GM18508 (cell line): Measurements from ENCODE around the gene LRRC18.

ENCODE experiments used
- ATAC-seq: cut with Tn5 transposase; IDR thresholded peaks from one replicate; pipeline ENCODE4 v1.9.1; 2021; ENCODE audit warnings: moderate number of reproducible peaks; ENCODE audit not compliant: insufficient read depth, unreplicated experiment

Gene LRRC18

DNA sequence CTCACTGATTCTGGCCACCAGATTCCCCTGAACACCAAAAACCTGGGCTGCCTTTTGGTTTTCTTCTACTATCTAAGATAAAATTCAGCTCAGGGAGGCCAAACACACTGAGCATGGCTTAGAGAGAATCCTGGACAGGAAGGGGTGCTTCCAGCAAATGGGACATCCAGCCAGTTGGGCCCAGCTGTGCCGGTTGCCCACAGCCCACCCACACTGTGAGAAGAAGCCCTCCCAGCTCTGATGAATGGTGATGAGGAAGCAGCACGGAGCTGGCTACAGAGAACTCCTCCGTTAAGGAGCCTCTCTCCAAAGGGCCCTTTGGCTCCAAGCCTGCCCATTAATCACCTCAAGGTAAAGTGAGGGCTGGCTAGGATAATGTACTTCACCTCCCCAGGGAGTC is 15.9 kb downstream of the LRRC18 start:
- no peak for ATAC-seq

DNA sequence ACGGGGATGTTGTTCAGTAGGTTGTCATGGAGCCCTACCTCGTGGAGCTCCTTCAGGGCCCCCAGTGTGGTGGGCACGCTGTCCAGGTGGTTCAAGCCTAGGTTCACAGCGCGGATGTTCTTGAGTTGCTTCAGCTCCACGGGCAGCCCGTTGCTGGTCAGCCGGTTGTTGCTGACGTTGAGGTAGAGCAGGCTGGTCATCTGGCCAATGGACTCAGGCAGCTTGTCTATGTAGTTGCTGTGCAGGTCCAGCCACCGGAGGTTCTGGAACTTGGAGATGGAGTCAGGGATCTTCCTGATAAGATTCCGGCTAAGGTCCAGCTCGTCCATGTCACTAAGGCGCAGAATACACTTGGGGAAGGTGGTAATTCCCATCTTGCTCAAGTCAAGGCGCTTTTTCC is 26.0 kb downstream of the LRRC18 start:
- ATAC-seq: no peak

DNA sequence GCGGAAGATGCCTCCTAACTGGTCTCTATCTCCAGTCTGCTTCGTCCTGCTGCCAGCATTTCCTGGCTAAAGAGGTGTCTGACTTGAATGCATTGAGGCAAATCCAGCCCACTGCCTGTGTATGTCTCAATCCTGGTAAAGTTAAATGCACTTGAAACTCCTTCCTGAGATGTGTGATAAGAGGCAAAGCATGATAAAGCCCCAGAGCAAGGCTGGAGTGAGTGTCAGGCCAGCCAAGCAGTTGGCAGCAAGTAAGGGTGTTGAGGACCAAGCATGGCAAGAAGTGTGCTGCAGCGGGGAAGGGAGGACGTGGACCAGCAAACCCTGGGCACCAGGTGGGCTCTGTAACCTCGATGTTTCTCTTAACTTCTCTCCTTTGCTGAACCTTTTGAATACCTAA is 29.1 kb downstream of the LRRC18 start:
- ATAC-seq: no peak

DNA sequence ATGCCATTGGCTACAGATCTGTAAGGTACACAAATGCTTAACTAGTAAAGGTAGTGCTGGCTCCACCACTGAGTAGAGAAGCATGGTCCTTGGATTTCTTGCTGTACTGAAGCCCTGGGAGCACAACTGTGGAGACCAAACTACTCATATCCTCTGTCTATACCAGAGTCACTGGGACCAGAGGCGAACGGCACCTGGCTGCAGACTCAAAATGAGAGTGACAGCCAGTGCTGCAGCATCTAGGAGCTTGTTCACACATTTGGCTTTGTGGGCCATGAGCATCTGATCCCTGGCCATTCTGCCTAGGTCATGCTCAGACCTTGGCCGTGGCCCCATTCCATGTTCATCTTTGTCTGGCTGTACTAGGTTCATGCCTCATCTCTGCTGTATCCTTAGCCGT is 31.9 kb downstream of the LRRC18 start:
- no peak for ATAC-seq

DNA sequence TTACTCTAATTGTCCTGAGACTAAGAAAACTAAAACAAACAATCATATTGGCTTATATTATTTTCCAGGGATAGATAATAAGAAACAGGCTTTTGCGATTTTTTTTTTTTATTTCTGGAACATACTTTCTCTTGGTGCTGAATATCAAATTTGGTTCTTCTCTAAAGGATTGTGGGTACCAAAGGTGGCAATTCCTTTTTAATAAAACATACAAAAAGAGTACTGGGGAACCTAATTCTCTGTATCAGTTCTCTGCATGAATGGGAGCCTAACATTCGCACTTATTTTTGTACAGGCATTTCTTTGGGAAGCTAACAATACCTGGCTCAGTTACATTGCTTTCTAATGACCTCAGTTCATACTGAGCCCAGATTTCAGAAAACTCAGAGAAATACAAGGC is 32.8 kb downstream of the LRRC18 start:
- ATAC-seq: no peak

DNA sequence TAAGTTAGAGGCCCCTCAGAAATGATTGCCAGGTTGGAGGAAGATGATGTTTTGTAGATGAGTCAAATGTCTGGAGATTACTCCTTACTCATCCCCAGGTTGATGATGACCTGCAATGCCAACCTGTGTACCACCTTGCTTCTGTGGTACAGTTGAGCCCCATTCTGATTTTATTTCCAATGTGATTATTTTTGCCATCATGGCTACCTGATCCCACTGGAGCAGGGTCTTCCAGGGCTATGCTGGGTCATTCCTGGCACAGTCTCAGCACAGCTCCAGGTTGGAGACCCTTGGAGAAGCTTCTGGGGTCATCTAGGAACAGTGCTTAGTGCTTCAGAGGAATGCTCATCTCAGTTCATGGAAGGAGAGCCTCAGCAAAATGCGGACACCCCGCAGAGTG is 34.3 kb downstream of the LRRC18 start:
- ATAC-seq: no peak

DNA sequence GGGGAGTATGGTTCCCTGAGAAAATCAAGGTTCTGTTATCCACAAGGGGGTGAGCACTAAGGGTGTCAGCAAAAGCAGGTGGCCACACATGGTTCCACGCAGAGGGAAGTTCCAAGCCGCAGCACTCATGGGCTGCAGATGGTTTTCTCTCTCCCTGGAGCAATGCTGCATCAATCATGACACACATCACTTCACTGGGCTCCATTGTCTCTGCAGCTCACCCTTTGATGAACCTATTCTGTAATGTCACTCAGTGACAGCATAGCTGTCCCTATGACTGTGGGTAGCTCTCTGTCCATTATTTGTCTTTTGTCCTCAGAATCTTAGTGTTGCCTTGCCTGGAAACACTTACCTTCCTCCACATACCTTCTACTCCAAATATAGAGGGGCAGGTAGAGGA is 34.8 kb downstream of the LRRC18 start:
- no peak for ATAC-seq

DNA sequence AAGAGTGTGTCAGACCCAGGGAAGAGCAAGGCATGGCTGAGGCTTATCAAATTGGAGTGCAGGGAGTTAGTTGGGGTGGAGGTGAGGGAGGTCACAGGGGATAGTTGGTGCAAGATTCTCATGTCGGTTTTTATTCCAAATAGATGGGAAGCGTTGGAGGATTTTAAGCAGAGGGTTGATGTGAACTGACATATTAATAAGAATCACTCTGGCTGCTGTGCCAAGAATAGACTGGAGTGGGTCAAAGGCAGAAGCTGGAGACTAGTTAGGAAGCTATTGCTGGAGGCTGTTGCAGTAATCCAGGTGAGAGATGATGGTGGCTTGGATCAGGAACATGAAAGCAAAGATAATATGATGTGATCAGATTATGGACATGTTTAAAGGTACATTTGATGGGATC is 36.5 kb downstream of the LRRC18 start:
- ATAC-seq: no peak

DNA sequence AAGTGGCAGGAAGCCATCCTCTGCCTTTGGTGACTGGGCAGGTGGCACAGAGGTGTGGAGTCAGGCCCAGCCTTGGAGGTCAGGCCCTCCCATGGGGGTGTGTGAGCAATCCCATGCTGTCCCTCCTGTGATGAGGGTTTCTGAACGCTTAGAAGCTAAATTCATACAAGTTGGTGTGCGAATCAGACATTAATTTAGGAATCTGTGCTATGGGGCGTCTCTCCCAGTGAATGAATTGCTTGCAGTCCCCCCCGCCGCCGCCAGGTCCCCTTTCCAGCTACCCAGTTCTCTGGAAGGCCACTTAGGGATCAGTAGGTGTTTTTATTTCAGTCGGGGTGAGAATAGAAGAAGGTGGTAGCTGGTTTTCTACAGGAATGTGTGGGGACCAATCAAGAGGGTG is 37.5 kb downstream of the LRRC18 start:
- ATAC-seq: no peak

DNA sequence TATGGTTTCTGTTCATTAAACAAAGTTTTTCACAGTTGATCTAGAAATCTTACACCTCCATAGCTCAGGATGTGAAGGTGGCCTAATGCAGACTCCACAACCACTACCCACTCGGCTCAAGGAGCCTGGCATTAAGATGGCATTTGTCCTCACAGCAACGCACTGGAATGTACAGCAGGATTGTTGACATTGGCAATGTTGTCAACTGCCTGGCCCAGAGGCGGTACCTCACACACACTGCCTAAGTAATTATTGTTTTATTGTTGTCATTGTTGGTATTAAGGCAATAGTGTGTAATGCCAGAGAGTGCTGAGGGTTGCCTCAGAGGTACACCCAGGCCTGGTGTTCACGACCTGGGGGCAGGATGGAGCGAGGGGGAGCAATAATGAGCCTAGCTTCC is 38.3 kb downstream of the LRRC18 start:
- no peak for ATAC-seq

DNA sequence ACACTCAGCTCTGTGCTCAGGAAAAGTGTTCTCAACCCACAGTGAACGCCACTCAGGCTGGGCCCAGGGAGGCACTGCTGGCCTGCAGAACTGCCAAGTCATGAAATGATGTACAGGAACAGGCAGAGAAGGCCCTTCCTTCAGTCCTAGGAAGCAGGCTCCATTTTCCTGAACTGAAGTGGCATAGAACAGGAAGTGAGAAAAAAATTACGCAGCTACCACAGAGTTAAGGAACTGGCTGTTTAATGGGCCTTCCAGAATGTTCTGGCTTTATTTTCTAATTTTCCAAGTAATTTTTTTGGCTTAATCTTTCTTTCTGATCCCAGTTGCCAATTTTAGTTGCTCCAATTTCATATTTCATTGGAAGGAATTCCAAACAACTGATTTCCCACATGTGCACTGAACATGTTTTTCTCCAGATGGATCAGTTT is 39.3 kb downstream of the LRRC18 start:
- no peak for ATAC-seq

DNA sequence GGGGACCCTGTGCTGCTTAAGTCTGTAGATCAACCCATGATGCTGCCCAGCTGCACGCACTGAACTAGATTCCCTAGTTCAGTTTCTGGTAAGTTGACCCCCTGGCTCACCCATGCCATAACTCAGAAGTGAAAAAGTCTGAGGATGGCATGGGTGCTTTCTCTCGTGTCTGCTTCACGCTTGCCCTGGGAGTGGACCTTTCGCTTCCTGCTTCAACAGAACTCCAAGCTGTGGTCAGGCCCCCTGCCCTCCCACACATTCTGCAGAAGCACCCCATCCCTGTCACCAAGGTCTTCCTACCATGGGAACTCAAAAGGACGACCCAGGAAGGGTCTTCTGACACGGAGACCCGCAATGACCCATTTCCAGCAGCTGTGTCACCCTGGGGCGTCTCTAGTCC is 39.9 kb downstream of the LRRC18 start:
- ATAC-seq: no peak

DNA sequence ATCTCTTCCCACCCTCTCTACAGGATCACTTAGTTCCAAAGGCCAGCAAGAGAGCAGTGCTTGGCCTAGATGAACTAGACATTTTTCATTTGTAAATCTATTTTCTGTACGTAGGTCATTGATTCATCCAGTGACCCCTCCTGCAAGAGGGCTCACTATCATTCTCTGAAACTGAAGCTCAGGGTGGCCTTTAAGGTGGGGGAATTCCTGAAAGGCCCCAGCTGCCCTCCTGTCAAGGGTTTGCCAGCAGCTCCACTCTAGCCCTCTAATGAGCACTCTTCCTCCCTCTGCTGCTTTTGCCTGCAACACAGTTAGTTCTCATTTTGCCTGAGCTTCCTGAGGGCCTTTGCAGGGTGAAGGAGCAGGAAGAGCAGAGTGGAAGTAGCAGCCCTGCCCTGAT is 41.2 kb downstream of the LRRC18 start:
- ATAC-seq: no peak

DNA sequence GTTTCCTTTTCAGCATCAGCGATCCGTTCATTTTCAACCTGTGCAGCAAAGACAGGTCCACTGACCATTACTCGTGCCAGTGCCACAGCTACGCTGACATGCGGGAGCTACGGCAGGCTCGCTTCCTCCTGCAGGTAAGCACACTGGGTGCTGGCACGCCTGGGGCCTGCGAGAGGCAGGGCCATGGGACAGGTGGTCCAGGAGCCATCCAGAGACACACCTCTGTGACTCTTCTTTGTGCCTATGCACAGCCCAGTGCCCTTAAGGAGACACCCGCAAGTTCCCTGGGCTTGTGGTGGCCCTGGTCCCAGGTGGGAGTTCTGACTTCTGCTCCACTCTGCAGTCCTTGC is 42.2 kb downstream of the LRRC18 start:
- no peak for ATAC-seq

DNA sequence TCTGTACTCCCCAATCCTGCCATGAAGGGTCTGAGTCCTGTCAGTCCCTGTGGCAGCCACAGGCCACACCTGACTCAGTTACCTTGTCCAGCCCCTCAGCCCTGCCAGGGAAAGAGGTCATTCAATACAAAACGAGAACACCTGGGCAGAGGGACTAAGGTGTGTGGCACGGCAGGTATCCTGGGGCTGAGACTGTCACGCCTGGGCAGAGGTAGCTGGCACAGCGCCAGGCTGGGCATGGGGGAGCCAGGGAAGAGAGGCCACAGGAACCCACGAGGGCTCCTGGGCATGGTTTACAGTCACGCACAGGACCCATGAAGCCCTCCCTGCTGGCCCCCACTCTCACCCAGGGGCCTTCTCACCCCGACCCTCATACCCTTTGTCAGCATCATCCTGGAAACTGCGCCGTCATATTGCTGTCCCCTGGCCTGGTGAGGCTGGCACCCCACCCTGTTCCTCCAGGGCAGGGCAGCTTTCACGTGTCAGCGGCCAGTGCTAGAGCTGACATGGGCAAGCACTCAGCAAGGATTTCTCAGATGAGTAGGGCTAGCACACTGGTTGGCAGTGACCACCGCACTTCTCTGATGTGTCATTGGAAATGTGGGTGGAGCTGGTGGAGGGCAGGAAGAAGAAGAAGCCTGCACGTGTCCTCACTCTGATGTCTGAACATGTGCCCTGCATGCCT is 42.7 kb downstream of the LRRC18 start:
- no peak for ATAC-seq

DNA sequence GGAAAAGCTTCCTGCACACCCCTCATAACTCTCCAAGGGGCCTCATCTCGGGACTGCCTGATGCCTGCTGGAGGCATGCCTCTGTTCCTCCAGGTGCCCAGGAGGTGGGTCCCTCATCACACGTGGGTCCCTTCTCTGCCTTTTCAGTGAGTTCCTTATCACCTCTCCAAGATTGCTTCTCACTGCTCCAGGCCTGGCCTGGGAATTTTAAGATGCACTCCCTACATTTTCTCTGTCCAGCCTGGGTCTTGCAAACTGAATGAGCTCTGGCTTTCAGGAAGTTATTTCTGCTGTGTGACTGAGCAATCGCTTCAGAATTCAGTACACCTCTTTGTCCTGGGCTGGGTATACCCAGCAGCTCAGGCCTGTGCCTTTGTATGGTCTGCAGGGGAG is 43.8 kb downstream of the LRRC18 start:
- ATAC-seq: no peak

DNA sequence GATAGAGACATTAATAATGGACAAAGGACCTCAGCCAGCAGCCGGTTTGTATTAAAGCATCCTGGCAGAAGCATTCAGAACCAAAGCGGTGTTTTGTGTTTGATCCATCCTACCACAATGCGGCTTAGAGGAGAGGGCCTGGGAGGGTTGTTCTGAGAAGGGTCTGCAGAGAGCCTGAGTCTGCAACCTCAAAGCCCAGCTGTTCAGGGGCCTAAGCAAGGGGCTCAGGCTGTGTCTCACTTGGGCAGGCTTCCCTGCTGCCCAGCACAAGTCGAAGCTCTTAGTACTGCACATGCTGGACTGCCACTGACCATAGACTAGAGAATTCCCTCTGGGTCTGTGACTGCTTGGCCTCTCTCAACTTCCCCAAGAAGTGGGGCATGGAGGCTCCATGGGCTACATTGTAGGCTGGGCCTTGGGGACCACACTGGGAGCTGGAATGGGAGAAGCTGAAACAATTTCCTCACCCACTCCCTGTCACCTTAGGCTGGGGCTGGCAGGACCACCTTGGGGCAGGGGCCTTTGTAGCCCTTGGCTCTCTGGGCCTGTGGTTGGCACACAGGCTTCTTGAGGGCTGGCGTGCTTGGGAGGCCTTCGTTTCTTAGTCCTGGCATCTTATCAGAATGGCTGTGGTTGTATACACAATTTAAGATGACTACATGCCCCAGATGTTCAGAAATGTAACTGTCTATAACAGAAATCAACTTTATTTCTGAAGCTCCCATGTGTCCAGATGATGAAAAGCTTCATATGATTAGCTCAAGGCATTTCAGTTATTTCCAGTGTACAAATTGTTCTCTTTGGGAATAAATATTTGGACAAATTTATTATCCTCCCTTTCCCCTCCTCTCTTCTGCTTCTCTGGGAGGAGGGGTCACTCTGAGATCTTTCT is 44.5 kb downstream of the LRRC18 start:
- no peak for ATAC-seq

DNA sequence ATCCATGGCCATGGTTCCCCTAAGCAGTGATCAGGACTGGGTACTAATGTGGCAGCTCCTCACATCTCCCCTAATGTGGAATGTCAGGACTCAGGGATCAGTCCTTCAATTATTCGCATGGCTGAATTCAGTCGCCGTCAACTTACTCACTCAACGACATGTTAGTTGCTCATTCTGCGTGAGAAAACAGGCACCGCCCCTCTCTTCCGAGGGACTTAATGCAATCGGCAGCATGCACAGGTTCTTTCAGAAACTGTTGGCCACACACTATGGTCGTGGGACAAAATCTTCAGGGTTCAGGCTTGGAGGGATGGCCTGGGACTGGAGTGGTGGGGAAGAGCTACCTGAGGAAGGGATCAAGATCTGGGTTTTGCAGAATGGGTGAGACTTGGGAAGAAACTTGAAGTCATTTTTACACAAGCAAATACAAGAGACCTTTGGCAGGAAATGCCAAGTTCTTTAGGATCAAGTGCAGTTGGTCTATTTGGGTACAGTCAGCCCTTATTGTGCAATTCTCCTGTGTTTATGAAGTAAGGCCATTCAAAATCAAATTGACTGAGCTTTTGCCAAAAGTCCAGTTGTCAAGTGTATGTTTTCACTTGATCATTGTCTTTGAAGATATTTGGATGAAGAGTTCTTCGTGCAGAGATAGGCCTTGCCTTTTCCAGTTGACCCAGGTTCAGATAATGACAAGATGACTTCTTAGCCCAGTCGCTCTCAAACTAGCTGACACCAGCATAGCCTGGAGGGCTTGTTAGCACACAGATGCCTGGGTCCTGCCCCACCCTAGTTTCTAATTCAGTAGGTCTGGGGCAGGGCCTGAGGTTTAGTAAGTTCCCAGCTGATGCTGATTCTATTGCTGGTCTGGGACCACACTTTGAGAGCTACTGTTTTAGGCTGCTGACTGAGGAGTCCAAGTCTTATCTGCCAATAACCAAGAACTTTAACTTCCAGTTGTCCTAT is 48.5 kb downstream of the LRRC18 start:
- ATAC-seq: no peak

DNA sequence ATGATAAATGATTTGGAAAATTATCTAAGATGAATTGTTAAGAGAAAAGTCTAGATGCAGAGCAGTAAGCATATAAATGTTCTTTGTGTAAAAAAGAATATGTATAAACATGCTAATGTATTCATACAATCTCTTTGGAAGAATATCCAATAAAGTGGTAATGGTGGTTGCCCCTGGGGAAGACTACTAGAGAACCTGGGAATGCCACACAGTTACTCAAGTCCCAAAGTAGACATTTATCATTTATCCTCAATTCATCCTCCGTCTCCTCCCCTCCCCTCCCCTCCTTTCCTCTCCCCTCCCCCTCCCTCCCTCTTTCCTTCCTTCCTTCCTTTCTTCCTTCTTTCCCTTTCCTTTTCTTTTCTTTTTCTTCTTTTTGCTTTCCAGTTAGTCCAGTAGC is 51.7 kb downstream of the LRRC18 start:
- no peak for ATAC-seq

DNA sequence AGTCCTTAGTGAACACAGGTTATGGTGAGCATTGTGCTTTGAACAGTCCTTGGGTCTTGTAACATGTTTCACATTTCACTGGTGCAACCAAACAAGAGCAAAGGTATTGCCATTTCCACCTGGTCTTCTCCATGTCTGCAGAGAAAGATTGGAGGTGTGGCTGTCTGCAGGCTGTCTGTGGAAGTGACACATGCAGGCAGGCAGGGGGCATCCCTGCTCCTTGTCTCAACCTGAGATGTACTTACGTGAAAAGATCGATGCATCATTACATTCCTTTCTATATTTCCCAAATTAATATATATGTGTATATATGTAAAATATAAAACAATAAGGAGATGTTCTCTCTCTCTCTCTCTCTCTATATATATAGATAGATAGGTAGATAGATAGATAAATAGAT is 54.3 kb downstream of the LRRC18 start:
- no peak for ATAC-seq
